HepG2 (cell line): Measurements from ENCODE around the gene CELSR2. TPM values are rescaled to one million over a fixed set of nuclear protein-coding genes. Genes with fewer than 3 reads are reported as not detected.

Experiments used
- CCDC6 ChIP-seq: sonication (generic); formaldehyde crosslinking; IDR thresholded peaks from 2 replicates; pipeline ENCODE4 v1.8.1; 2022; ENCODE audit warnings: mild to moderate bottlenecking, missing genetic modification reagents, moderate library complexity
- DZIP1 ChIP-seq: sonication (generic); formaldehyde crosslinking; IDR thresholded peaks from 2 replicates; pipeline ENCODE4 v1.5.0; 2020; ENCODE audit warnings: mild to moderate bottlenecking, missing genetic modification reagents
- EP300 ChIP-seq, 3 experiments: sonication (generic) in 1 of 3; formaldehyde crosslinking in 1 of 3; IDR thresholded peaks; 2 replicates each; pipeline versions ENCODE4 v1.5.1 to v1.6.1; 2011 to 2020; ENCODE audit warnings: low read depth in 2 of 3, low read length in 2 of 3, borderline replicate concordance in 1 of 3, improper control_type of control experiment in 1 of 3, mild to moderate bottlenecking in 1 of 3, missing genetic modification reagents in 1 of 3, moderate library complexity in 1 of 3
- HHEX ChIP-seq: IDR thresholded peaks from 2 replicates; pipeline ENCODE4 v1.6.1; 2016; ENCODE audit warnings: control low read depth
- NFIC ChIP-seq: IDR thresholded peaks from 2 replicates; pipeline ENCODE4 v1.6.1; 2012; ENCODE audit warnings: mild to moderate bottlenecking, low read length, inconsistent platforms
- NFRKB ChIP-seq: fragments of 450-650 bp; IDR thresholded peaks from 2 replicates; pipeline ENCODE4 v1.6.1; 2017
- RNF219 ChIP-seq: sonication (generic); formaldehyde crosslinking; IDR thresholded peaks from 2 replicates; pipeline ENCODE4 v1.5.0; 2020; ENCODE audit warnings: mild to moderate bottlenecking, missing genetic modification reagents
- SMAD1 ChIP-seq: sonication (generic); formaldehyde crosslinking; IDR thresholded peaks from 2 replicates; pipeline ENCODE4 v1.4.0; 2020; ENCODE audit warnings: missing genetic modification reagents, low read depth, mild to moderate bottlenecking, borderline replicate concordance
- SRSF4 ChIP-seq: fragments of 200-400 bp; formaldehyde crosslinking; IDR thresholded peaks from one replicate; pipeline ENCODE4 v1.6.1; 2018; ENCODE audit warnings: mild to moderate bottlenecking, low read depth, low read length, moderate library complexity; ENCODE audit not compliant: poor library complexity, severe bottlenecking
- STAT6 ChIP-seq: sonication (generic); formaldehyde crosslinking; IDR thresholded peaks from 2 replicates; pipeline ENCODE4 v1.4.0; 2020; ENCODE audit warnings: missing genetic modification reagents, mild to moderate bottlenecking, borderline replicate concordance
- TEAD2 ChIP-seq: sonication (generic); formaldehyde crosslinking; IDR thresholded peaks from 2 replicates; pipeline ENCODE4 v1.9.0; 2021; ENCODE audit warnings: missing genetic modification reagents
- THAP7 ChIP-seq: sonication (generic); formaldehyde crosslinking; IDR thresholded peaks from 2 replicates; pipeline ENCODE4 v1.8.1; 2023; ENCODE audit warnings: mild to moderate bottlenecking, missing genetic modification reagents
- ZNF20 ChIP-seq: sonication (generic); formaldehyde crosslinking; IDR thresholded peaks from 2 replicates; pipeline ENCODE4 v1.4.0; 2020; ENCODE audit warnings: mild to moderate bottlenecking, moderate library complexity, missing genetic modification reagents
- ZNF235 ChIP-seq: sonication (generic); formaldehyde crosslinking; IDR thresholded peaks from 2 replicates; pipeline ENCODE4 v1.8.1; 2023; ENCODE audit warnings: mild to moderate bottlenecking, missing genetic modification reagents, borderline replicate concordance
- ZNF574 ChIP-seq: sonication (generic); formaldehyde crosslinking; IDR thresholded peaks from 2 replicates; pipeline ENCODE4 v1.4.0; 2020; ENCODE audit warnings: missing genetic modification reagents
- ZNF674 ChIP-seq: sonication (generic); formaldehyde crosslinking; IDR thresholded peaks from 2 replicates; pipeline ENCODE4 v1.5.0; 2020; ENCODE audit warnings: low read depth, mild to moderate bottlenecking, missing genetic modification reagents
- polyA plus RNA-seq, 8 experiments: library from polyadenylated mRNA; depleted of rRNA in 3 of 8; stranded (reverse) in 7 of 8; unstranded in 1 of 8; fragments of >200 nt; fragmentation: Illumina TruSeq in 4 of 8; extraction: Trizol in 4 of 8; gene quantifications; 2 replicates each; pipeline versions ENCODE4 v1.2.1 to v1.2.3, GENCODE V29; 2011 to 2016; ENCODE audit warnings: low read depth in 4 of 8, missing spikeins in 1 of 8, mixed read lengths in 1 of 8; ENCODE audit not compliant: insufficient read depth in 1 of 8
- total RNA-seq, 5 experiments: library from RNA; depleted of rRNA; stranded (reverse); fragments of >200 nt; fragmentation: Illumina TruSeq; extraction: Trizol; gene quantifications; 2 replicates each; pipeline ENCODE4 v1.2.3, GENCODE V29; 2016; ENCODE audit warnings: low read depth in 1 of 5

Gene CELSR2
- total and polyA plus RNA-seq, 2 of the 13 experiments (the other 11 are each of a cell fraction or from before 2014, with no cell fraction given), result 4.0 to 6.6 TPM

- TF ChIP-seq CCDC6 (CRISPR knock-in tag), result no peak
- 0 out of 2 replicates have a peak, but pooled peaks have one; percentile 8 for TF ChIP-seq ZNF574 (CRISPR knock-in tag)
- TF ChIP-seq HHEX, result no peak
- no peak for TF ChIP-seq NFRKB
- TF ChIP-seq SMAD1 (CRISPR knock-in tag), result 0 out of 2 replicates have a peak, but pooled peaks have one; percentile 45
- TF ChIP-seq DZIP1 (CRISPR knock-in tag), result no peak
- no peak for TF ChIP-seq RNF219 (CRISPR knock-in tag)
- no peak; the same call in 1 of the 2 replicates for TF ChIP-seq NFIC
- no peak for TF ChIP-seq ZNF674 (CRISPR knock-in tag)
- TF ChIP-seq STAT6 (CRISPR knock-in tag), result 0 out of 2 replicates have a peak, but pooled peaks have one; percentile 5
- no peak for TF ChIP-seq EP300 (IDR thresholded peaks at IDR 0.05; ENCODE audit: low read depth in 2 of 2, low read length in 2 of 2)
- peak; percentile 7; the same call in 1 of the 2 replicates for TF ChIP-seq EP300 (CRISPR knock-in tag; IDR thresholded peaks at IDR 0.05; ENCODE audit: borderline replicate concordance)
- TF ChIP-seq SRSF4, result no peak
- 0 out of 2 replicates have a peak, but pooled peaks have one; percentile 28 for TF ChIP-seq THAP7 (CRISPR knock-in tag)
- no peak for TF ChIP-seq TEAD2 (CRISPR knock-in tag)
- no peak for TF ChIP-seq ZNF235
- no peak for TF ChIP-seq ZNF20 (CRISPR knock-in tag)
These were observed 50.4 kb downstream of the CELSR2 start (continued) for GRCh38 chr1:109299558-109300343.
